HPDE6-E6E7 (cell line): ENCODE results near the gene KCNG2.
"Not testable (repeated sequence)": the region's sequence is repeated elsewhere in the genome, so short reads cannot be mapped to it uniquely, and the experiment has no call there.

ENCODE experiments used
- DNase-seq: peaks from one replicate; pipeline ENCODE4 v3.0.0; 2011; ENCODE audit warnings: missing footprints; ENCODE audit errors: extremely low spot score

KCNG2 gene

GRCh38 chr18:79853303-79853992 lies 55.7 kb downstream of the KCNG2 start:
- DNase-seq: no peak

GRCh38 chr18:79853993-79854364 lies 56.2 kb downstream of the KCNG2 start:
- no peak for DNase-seq

- no peak for DNase-seq
Measured at GRCh38 chr18:79855147-79855933, 57.6 kb downstream of the KCNG2 start.

- DNase-seq: no peak
Measured at GRCh38 chr18:79856119-79857007, 58.6 kb downstream of the KCNG2 start.

GRCh38 chr18:79857082-79857671 lies 59.4 kb downstream of the KCNG2 start:
- DNase-seq: no peak

- DNase-seq: no peak
Measured at GRCh38 chr18:79859314-79859713, 61.6 kb downstream of the KCNG2 start.

GRCh38 chr18:79861687-79862086 lies 63.9 kb downstream of the KCNG2 start:
- DNase-seq: no peak

GRCh38 chr18:79862562-79862961 lies 64.8 kb downstream of the KCNG2 start:
- no peak for DNase-seq

- no peak for DNase-seq
Measured at GRCh38 chr18:79863161-79864005, 65.6 kb downstream of the KCNG2 start.

GRCh38 chr18:79864006-79864725 lies 66.4 kb downstream of the KCNG2 start:
- DNase-seq: no peak

- not testable (repeated sequence) for DNase-seq
Measured at GRCh38 chr18:79864955-79865354, 67.2 kb downstream of the KCNG2 start.

GRCh38 chr18:79865951-79866350 lies 68.2 kb downstream of the KCNG2 start:
- not testable (repeated sequence) for DNase-seq

- DNase-seq: no peak
Measured at GRCh38 chr18:79866889-79867574, 69.3 kb downstream of the KCNG2 start.

- no peak for DNase-seq
Measured at GRCh38 chr18:79867666-79868065, 69.9 kb downstream of the KCNG2 start.

- no peak for DNase-seq
Measured at GRCh38 chr18:79868168-79868784, 70.5 kb downstream of the KCNG2 start.

GRCh38 chr18:79868811-79869541 lies 71.2 kb downstream of the KCNG2 start:
- no peak for DNase-seq

GRCh38 chr18:79869591-79870300 lies 72.0 kb downstream of the KCNG2 start:
- no peak for DNase-seq
